Osteocyte (in vitro differentiated cells): ENCODE measurements around the gene VPS41. TPM values are rescaled to one million over a fixed set of nuclear protein-coding genes. Genes with fewer than 3 reads are reported as not detected.

Experiments used
- DNase-seq: peaks from one replicate; pipeline ENCODE4 v3.0.0; 2021; ENCODE audit warnings: mixed read lengths; ENCODE audit not compliant: unreplicated experiment; ENCODE audit errors: extremely low spot score
- H3K27ac Mint-ChIP-seq: one replicate; pipeline ENCODE4 v1.8.0; 2021; ENCODE audit warnings: mild to moderate bottlenecking, mixed read lengths; ENCODE audit not compliant: unreplicated experiment
- H3K27me3 Mint-ChIP-seq: one replicate; pipeline ENCODE4 v1.8.0; 2021; ENCODE audit warnings: mixed read lengths; ENCODE audit not compliant: unreplicated experiment
- H3K36me3 Mint-ChIP-seq: one replicate; pipeline ENCODE4 v1.8.0; 2021; ENCODE audit warnings: mixed read lengths; ENCODE audit not compliant: unreplicated experiment
- H3K4me1 Mint-ChIP-seq: one replicate; pipeline ENCODE4 v1.8.0; 2021; ENCODE audit warnings: mixed read lengths; ENCODE audit not compliant: unreplicated experiment
- H3K4me3 Mint-ChIP-seq: one replicate; pipeline ENCODE4 v1.8.0; 2021; ENCODE audit warnings: mild to moderate bottlenecking, moderate library complexity, mixed read lengths; ENCODE audit not compliant: unreplicated experiment
- H3K9me3 Mint-ChIP-seq: one replicate; pipeline ENCODE4 v1.8.0; 2021; ENCODE audit warnings: mixed read lengths; ENCODE audit not compliant: unreplicated experiment
- CTCF ChIP-seq: fragments of 200-600 bp; sonication (generic); IDR thresholded peaks from 2 replicates; pipeline ENCODE4 v1.5.0; 2021; ENCODE audit warnings: antibody characterized with exemption, mild to moderate bottlenecking, moderate library complexity
- total RNA-seq: library from RNA; stranded (reverse); gene quantifications from 2 replicates; pipeline ENCODE4 v1.2.1, GENCODE V29; 2021

The VPS41 gene
- total RNA-seq, 1 donor from 2014 or later = 105 TPM

GRCh38 chr7:38824948-38825347 lies 84.0 kb downstream of the VPS41 start:
- Mint-ChIP-seq H3K27me3 (no peaks in the 10 kb centered on the region), H3K27ac (no peak overlapping the region), H3K9me3 (peaks cover 6% of the 10 kb centered on the region), H3K4me3 (no peak overlapping the region), H3K4me1 (peaks cover 25% of the 10 kb centered on the region), H3K36me3 (no peaks in the 10 kb centered on the region)
- no peak for DNase-seq
- no peak for TF ChIP-seq CTCF

GRCh38 chr7:38822549-38822948 lies 86.4 kb downstream of the VPS41 start:
- Mint-ChIP-seq H3K36me3 (peaks cover 5% of the 10 kb centered on the region), H3K4me3 (no peak overlapping the region), H3K27me3 (no peaks in the 10 kb centered on the region), H3K27ac (no peak overlapping the region), H3K9me3 (peaks cover 6% of the 10 kb centered on the region), H3K4me1 (peaks cover 20% of the 10 kb centered on the region)
- DNase-seq = no peak
- TF ChIP-seq CTCF = no peak

- Mint-ChIP-seq H3K4me3 (no peak overlapping the region), H3K9me3 (peaks cover 6% of the 10 kb centered on the region), H3K27me3 (no peaks in the 10 kb centered on the region), H3K4me1 (peaks cover 10% of the 10 kb centered on the region), H3K36me3 (peaks cover 16% of the 10 kb centered on the region), H3K27ac (no peak overlapping the region)
- no peak for TF ChIP-seq CTCF
- DNase-seq = no peak
Observed at GRCh38 chr7:38820571-38820970, 88.4 kb downstream of the VPS41 start.

- no peak overlapping the region for H3K27ac Mint-ChIP-seq
- TF ChIP-seq CTCF = no peak
- peaks cover 6% of the 10 kb centered on the region for H3K9me3 Mint-ChIP-seq
- peaks cover 6% of the 10 kb centered on the region for H3K4me1 Mint-ChIP-seq
- H3K27me3 Mint-ChIP-seq = no peaks in the 10 kb centered on the region
- H3K36me3 Mint-ChIP-seq = peaks cover 20% of the 10 kb centered on the region
- no peak overlapping the region for H3K4me3 Mint-ChIP-seq
- DNase-seq = no peak
Observed at GRCh38 chr7:38819463-38819862, 89.5 kb downstream of the VPS41 start.

- Mint-ChIP-seq H3K27me3 (no peaks in the 10 kb centered on the region), H3K9me3 (no peaks in the 10 kb centered on the region), H3K4me3 (no peak overlapping the region), H3K27ac (no peak overlapping the region), H3K36me3 (peaks cover 25% of the 10 kb centered on the region), H3K4me1 (peaks cover 8% of the 10 kb centered on the region)
- no peak for DNase-seq
- TF ChIP-seq CTCF = no peak
Observed at GRCh38 chr7:38817526-38817925, 91.5 kb downstream of the VPS41 start.
